Activated naive CD4-positive, alpha-beta T cell treated with Interleukin-2 at 50 U/mL for 16 hours (primary cell): ENCODE data around the gene USP21.
"Not testable (repeated sequence)": the region's sequence is repeated elsewhere in the genome, so short reads cannot be mapped to it uniquely, and the experiment has no call there.

Source experiments
- DNase-seq: peaks from one replicate; pipeline ENCODE4 v3.0.0-alpha.2; 2020

The USP21 gene, protein sequence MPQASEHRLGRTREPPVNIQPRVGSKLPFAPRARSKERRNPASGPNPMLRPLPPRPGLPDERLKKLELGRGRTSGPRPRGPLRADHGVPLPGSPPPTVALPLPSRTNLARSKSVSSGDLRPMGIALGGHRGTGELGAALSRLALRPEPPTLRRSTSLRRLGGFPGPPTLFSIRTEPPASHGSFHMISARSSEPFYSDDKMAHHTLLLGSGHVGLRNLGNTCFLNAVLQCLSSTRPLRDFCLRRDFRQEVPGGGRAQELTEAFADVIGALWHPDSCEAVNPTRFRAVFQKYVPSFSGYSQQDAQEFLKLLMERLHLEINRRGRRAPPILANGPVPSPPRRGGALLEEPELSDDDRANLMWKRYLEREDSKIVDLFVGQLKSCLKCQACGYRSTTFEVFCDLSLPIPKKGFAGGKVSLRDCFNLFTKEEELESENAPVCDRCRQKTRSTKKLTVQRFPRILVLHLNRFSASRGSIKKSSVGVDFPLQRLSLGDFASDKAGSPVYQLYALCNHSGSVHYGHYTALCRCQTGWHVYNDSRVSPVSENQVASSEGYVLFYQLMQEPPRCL

DNA sequence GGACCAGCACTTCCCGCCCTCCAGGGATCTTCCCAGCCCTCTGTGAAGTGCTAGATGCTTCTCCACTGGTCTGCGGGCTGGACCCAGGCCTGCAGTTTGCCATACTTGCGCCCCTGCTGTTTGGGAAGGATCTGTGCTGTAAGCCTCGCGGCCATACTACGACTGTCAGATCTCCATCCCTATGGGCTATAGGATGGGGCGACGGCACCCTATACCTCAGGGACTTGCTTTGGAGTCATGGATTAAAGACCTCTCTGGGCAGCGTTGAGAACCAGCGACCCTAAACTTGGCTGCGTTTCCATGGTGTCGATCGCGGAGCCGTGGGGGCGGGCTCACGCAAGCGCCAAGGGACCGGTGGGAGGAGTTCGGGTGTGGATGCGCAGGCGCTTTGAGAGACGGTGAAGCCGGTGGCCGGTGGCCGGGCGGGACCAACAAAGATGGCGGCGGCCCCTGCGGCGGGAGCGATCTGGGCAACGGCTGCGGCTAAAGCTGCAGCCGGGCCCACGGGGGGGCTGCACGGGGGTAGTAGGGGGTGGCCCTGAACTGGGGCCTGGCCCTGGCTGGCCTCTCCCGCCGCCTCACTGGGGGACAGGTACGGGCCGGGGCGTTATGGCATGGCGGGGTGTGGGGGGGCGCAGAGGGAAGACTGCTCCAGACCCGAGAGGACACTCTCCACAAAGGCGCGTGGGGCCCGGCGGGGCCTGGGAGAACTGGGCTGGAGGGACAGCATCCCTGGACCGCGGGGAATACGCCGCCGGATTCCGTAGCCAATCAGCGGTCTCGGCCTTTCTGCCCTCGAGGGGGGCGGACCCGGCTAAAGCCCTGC lies at the start of gene USP21:
TSS of gene USP21 (plus strand) at position 414 of the 826 bp plus-strand sequence. CDS start 1,141 bp downstream, outside the sequence.
- DNase-seq, result peak; percentile 93

DNA sequence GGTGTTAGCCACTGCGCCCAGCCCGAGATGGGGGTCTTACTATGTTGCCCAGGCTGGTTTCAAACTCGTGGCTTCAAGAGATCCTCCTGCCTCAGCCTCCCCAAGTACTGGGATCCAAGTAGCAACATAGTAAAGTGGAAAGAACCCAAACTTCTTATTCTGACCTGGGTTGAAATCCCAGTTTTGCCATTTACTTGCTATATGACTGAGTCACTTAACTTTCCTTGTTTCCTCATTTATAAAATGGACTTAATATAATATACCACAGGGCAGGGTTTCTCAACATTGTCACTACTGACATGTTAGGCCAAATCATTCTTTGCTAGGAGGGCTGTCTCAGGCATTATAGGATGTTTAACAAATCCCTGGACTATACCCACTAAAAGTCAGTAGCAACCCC lies 48.2 kb upstream of the USP21 start:
- DNase-seq, result no peak

DNA sequence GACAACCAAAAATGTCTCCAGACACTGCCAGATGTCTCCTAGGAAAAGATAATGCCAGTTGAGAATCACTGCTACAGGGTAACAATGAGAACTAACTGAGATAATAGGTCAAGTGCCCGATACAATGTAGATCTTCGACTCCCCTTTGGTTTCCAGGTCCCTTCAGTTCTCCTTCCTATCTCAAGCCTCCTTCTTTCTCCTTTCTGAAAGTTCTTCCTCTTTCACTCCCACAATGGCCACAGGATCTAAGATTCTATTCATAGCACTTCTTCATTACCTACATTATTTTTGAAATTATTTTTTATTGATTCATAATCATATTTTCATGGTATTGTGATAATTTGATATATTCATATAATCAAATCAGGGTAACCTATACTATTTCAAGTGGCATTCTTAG lies 47.8 kb upstream of the USP21 start:
- no peak for DNase-seq

DNA sequence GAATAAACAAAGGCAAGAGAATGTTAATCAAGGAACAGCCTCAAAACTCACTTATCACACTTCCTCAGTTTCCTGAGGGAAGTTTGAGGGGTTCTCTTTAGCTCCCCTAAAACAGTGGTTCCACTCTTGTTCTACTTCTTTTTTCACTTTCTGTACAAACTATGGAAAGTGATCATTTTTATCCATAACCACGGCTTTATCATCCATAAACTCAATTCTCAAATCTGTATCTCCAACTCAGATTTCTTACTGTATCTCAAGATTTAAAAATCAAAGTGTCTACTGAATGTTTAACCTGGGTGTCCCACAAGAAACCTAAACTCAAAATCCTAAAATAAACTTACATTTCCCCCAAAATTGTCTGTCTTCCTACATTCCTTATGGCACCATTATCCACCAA lies 45.4 kb upstream of the USP21 start:
- DNase-seq, result no peak

DNA sequence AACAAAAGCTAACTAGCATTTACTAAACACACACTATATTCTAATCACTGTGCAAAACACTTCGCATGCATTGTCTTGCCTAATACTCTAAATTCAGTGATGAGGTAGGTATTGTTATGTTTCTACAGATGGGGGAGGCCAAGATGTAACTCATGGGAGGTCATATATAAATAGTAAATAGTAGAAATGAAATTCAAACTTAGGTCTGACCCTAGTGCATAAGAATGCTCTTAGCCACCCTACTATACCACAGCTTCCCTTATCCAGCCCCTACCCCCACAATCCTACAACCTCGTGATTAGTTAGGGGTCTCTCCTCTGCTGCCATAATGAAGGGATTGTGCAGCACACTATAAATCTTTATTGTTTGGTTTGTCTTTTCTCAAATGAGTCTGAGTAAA lies 44.7 kb upstream of the USP21 start:
- DNase-seq, result no peak

DNA sequence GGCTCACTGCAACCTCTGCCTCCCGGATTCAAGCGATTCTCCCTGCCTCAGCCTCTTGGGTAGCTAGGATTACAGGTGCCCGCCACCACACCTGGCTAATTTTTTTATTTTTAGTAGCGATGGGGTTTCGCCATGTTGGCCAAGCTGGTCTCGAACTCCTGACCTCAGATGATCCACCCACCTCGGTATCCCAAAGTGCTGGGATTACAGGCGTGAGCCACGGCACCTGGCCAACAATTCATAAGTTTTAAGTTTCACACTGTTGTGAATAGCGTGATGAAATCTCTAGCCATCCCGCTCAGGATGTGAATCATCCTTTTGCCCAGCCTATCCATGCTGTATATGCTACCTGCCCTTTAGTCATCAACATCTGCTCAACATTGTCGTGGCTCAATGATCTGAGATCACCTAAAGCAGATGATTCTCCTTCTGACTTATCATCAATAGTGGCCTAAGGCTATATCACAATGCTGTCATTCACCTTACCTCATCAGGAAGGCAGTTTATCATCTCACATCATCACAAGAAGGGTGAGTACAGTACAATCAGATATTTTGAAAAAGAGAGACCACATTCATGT lies 44.1 kb upstream of the USP21 start:
- peak; percentile 39 for DNase-seq

DNA sequence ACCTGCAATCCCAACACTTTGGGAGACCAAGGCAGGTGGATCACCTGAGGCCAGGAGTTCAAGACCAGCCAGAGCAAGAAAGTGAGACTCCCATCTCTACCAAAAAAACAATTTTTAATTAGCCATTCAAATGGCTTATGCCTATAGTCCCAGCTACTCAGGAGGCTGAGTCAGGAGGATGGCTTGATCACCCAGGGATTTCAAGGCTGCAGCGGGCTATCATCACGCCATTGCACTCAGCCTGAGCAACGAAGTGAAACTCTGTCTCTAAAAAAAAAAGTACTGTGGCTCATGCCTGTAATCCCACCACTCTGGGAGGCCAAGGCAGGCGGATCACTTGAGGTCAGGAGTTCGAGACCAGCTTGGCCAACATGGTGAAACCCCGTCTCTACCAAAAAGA lies 43.3 kb upstream of the USP21 start:
- not testable (repeated sequence) for DNase-seq

DNA sequence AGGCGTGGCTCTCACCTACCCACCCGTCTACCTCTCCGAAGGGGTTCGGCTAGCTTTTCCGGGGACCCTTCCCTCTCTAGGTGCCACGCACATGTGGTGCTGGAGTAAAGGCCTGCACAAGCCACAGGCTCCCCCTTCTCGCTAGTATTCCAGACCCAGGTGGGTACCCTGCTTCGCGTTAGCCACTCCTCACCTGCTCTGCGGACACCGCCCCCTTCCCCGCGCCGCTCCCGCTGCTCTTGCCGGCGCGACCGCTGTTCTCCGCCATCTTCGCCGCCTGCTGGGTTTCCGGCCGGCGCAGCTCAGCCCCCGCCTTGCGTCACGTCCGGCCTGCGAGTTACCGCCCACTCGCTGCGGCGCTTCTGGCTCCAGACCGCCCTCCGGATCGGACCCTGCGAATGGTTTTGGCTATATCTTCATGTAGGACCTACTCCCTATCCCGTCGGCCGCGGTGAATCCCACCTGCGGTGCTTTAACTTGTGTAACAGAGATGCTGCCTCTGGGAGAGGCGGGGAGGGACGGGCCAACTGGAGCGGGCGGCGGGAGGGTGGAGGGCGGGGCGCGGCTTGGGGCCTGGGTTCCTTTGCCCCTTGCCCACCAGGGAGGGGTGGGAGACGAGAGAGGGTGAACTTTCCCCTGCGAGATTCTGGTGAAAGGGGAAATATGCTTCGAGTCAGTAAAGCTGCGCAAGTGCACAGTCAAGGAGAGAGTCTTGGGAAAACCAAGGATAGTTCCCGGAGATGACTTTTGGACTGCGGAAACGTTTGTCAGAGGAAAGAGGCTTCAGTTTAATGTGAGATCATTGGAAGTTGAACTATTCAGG lies 41.3 kb upstream of the USP21 start, which contains the start of the genes NIT1 and PFDN2:
TSS of gene NIT1 (plus strand) at position 347 of the 823 bp plus-strand sequence. CDS start at position 419, 72 bp downstream.
TSS of gene PFDN2 (minus strand) at position 279 of the 823 bp plus-strand sequence. CDS start at position 268, 11 bp downstream.
- peak; percentile 88 for DNase-seq

DNA sequence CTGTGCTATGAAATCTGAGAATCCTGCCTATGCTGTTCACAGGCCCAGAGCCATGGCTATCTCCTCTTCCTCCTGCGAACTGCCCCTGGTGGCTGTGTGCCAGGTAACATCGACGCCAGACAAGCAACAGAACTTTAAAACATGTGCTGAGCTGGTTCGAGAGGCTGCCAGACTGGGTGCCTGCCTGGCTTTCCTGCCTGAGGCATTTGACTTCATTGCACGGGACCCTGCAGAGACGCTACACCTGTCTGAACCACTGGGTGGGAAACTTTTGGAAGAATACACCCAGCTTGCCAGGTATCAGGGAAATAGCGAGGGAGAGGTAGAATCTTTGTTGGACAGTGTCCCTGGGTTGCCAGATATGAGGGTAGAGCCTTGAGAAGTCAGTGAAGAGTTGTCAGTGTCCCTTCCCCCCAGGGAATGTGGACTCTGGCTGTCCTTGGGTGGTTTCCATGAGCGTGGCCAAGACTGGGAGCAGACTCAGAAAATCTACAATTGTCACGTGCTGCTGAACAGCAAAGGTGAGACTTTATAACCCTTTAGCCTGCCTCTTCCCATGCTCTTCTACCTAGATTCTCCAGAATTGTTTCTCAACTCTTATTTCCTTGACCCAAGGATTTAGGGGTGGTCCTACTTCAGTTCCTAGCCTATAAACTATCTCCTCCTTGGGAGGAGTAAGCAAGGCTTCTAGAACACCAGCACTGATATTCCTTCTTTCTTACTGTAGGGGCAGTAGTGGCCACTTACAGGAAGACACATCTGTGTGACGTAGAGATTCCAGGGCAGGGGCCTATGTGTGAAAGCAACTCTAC lies 40.0 kb upstream of the USP21 start:
- peak; percentile 78 for DNase-seq

DNA sequence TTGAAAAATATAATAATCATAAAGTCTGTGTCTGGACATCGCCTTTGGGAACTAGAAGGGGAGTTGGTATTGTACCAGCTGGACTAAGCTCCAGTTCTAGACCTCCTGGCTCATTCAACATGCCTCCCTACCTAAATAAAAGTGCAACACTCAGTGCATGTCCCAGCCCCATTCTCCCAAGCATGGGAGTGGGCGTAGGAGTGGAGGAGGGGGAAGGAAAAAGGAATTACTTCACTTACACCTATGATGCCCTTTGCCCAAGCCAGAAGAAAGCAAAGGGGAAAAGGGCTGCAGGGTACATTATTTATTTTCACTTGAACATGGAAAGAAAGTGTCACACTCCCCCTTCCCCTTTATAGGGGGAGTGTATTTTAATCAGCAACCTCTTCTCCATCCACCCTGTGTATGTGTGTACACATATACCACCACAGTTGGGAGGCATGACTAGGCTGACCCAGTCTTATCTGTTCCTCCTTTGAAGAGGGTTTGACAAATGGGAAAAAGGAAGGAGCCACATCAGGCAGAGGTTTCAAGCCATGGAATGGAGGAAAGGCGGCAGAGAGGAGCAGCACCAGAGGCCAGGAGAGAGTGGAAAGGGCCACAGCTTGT lies 38.2 kb upstream of the USP21 start:
- no peak for DNase-seq

DNA sequence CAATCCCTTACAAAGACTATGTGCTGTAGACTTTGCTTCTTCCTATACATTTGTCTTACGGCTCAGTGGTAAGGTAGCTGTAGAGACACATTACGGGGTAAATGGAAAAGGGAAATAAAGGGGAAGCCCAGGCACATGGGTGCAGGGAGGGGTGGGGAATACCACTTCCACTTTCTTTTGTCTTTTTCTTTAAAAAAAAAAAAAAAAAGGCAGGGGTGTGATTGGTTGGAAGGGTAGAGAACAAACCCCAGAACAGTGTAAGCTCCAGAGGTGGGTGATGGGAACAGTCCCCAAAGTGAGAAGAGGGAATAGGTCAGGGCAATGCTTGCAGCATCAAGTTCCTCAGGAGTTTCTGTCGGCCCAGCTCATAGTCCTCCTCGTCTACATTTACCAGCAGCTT lies 37.5 kb upstream of the USP21 start:
- DNase-seq, result no peak

DNA sequence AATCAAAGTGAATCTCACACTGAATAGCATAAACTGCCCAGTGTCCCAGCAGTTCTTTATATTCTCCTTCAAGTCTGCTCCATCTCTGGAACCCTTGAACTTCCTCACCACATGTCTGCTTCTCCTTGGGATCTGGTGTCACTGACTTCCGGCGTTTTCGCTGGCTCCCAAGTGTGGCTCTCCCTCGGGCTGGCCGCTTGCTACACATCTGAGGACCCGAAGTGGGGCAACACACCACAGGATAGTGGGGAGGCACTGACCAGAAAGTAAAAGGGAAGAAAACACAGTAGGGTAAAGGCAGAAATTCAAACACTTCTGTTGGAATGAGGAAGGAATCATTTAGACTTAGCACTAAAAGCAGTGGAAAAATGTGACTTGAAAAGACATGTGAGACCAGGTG lies 36.3 kb upstream of the USP21 start:
- DNase-seq, result no peak

DNA sequence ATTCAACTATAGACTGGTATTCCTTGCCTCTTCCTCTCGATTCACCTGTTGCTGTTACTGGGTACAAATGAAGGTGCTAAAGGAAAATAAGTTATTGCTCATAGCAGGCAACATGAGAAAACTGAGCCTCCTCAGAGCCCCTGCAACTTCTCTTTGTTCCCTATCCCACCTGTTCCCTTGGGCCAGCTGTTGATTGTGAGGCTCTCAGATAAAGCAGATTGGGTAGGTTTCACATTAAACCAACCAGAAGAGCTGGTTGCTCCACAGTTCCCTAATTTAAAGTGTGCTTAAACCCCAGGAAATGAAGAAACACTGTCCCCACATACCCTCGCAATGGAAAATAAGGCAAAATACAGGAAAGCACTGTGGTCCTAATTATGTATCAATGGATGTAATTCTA lies 31.7 kb upstream of the USP21 start:
- DNase-seq, result no peak

DNA sequence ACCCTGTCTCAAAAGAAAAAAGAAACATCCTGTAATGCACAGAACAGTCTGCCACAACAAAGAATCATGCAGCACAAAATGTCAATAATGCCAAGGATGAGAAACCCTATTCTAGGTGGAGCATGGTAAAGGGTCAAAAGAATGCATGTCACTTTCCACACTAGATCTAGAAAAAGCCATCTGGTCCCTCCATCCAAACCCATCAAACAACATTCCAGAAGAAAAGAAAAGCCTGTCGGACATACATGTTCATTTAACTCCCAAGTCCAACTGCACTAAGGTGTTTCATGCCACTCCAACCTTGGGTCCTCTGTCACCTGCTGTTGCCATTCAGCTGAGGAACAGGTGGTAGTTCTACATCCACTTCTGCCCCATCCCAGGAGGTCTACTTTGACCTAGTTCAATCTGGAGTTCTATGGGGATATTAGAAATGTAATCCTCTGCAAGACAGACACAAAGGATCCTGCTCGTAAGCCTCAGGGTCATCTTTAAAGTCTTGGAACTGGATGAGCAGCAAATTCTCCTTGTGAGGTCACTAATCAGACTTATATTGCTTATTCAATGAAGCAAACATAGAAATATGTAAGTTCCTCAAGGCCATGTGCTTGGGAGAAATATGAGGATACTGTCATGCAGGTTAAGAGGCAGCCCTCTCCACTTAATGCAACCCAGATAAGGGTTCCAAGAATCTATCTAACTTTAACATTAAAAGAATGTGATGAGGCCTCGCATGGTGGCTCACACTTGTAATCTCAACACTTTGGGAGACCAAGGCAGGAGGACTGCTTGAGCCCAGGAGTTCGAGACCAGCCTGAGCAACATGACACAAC lies 30.5 kb upstream of the USP21 start:
- DNase-seq, result no peak

DNA sequence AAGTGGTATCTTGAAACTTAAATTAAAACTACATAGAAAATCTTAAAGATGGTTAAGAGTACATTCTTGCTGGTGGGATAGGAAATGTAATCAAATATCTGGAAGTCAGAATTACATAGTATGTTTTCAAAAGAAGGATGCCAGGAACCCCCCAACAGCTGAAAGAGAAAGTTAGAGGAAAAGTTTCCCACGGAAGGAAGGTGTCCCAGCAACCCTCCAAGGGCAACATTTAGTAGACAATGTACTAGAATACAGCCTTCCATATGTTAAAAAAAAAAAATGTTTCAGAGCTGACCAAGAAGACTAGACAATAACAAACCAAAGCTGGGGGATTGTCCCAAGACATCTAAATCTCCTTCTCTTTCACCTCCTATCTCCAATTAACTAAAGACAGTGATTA lies 29.0 kb upstream of the USP21 start:
- DNase-seq, result no peak

DNA sequence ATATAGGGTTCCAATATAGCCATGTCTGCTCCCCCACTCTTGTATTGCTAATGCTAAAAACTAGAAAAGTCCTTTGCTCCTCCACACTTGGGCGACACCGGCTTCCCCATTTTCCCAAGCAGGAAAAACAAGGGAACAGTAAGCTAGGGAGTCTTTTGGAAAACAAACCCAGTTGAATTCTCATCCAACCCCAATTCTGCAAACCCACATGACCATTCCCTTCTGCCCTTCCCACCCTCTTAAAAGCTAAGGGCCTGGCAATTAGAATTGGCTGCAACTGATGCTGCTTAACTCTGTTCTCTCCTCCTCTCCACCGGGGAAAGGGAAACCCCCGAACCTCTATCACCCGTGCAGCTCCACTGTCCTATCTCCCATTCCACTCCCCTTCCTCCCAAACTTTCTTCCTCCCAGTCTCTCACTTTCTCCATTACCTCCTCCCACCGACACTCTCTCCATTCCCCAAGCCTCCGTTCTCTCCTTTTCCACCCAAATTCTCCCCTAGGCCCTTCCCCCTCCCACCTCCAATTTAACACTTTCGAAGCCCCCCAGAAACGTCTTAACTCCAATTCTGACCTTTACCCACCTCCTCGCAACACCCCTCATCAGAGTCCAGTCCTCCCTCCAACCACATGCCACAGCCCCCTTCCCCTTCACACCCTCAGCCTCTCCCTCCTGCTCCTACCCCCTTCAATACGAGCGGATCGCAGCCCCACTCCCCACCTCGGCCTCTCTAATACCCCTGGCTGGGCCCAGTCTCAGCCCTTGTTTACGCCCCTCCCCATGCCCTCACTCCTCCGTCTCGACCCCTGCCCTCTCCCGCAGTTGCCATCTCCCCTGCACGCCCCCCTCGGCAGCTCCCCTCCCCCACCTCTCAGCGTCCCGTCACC lies 27.5 kb upstream of the USP21 start:
- DNase-seq, result no peak

DNA sequence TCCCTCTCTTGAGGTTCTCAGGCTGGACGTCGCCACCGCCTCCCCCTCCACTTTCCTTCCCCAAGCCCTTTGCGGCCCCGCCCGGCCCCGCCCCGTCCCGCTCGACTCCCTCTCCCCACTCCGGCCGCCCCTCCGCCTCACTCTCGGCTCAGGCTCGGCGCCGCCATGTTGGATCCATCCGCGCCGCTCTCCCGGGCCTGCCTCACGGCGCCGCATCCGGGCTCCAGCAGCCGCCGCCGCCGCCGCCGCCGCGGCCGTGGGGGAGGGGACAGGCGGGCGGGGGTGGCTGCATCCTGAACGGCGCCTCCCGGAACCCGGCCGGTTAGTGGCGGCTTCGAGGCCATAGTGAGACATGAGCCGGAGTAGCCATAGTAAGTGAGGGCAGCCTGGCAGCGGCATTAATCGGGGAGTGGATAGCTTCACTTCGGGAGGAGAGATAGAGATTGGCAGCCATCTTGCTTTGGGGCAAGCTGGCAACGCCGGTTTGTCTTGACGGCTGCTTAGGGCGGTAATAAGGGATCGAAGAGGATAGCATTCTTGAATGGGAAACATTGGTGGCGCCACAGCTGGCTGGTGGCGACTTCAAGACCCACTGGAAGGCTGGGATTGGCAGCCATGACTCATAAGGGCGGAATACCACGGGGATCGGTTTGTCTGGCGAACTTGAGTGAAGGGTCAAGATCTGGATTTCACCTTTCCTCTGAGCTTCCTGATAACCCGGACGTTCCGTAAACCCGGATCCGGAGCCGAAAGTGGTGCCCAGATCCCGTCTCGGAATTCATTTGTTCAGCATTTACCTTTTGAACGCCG lies 26.7 kb upstream of the USP21 start, which contains the start of gene DEDD:
TSS of gene DEDD (minus strand) at position 258 of the 810 bp plus-strand sequence. CDS start 8,205 bp downstream, outside the sequence.
- peak; percentile 93 for DNase-seq
